Stomach (tissue), 4 donors: ENCODE data around the gene SH3BP2.

ENCODE experiments used
- POLR2A ChIP-seq, 4 donors: fragments of 450-650 bp; IDR thresholded peaks; one replicate each; pipeline ENCODE4 v1.6.1; 2016; ENCODE audit warnings: antibody characterized with exemption in 4 of 4, control low read depth in 2 of 4, mild to moderate bottlenecking in 1 of 4, moderate library complexity in 1 of 4
- POLR2AphosphoS5 ChIP-seq, 3 donors: sonication (generic); formaldehyde crosslinking; IDR thresholded peaks; one replicate each; pipeline ENCODE4 v1.6.1; 2016; ENCODE audit warnings: antibody characterized with exemption in 3 of 3
- TF ChIP-seq, protein P1 (sequence below), 7 experiments: fragments of 450-650 bp in 4 of 7; fragments of 200-600 bp in 3 of 7; sonication (generic) in 3 of 7; IDR thresholded peaks; one replicate each; pipeline ENCODE4 v1.5.1; 2016 to 2019; ENCODE audit warnings: antibody characterized with exemption in 7 of 7, control low read depth in 2 of 7, mild to moderate bottlenecking in 1 of 7

DNA sequence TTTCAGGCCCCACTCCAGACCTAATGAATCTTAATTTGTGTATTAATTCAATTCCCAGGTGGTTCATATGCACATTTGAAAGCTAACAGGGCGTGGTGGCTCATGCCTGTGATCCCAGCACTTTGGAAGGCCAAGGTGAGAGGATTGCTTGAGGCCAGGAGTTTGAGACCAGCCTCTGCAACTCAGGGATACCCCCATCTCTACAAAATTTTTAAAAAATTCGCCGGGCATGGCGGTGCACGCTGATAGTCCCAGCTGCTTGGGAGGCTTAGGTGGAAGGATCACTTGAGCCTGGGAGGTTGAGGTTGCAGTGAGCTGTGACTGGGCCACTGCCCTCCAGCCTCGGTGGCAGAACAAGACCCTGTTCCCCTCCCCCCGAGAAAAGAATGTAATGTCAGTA lies 82.0 kb downstream of the SH3BP2 start:
- TF ChIP-seq, protein P1, sequence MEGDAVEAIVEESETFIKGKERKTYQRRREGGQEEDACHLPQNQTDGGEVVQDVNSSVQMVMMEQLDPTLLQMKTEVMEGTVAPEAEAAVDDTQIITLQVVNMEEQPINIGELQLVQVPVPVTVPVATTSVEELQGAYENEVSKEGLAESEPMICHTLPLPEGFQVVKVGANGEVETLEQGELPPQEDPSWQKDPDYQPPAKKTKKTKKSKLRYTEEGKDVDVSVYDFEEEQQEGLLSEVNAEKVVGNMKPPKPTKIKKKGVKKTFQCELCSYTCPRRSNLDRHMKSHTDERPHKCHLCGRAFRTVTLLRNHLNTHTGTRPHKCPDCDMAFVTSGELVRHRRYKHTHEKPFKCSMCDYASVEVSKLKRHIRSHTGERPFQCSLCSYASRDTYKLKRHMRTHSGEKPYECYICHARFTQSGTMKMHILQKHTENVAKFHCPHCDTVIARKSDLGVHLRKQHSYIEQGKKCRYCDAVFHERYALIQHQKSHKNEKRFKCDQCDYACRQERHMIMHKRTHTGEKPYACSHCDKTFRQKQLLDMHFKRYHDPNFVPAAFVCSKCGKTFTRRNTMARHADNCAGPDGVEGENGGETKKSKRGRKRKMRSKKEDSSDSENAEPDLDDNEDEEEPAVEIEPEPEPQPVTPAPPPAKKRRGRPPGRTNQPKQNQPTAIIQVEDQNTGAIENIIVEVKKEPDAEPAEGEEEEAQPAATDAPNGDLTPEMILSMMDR (IDR thresholded peaks at IDR 0.05), result no peak
- no peak for TF ChIP-seq POLR2A (IDR thresholded peaks at IDR 0.05)
- no peak for TF ChIP-seq POLR2AphosphoS5 (IDR thresholded peaks at IDR 0.05)
